Measurements from ENCODE around the gene KCNA10. TPM values are rescaled to one million over a fixed set of nuclear protein-coding genes. Genes with fewer than 3 reads are reported as not detected.

KCNA10 gene
- total RNA-seq, 1 donor from 2014 or later, result not detected

DNA sequence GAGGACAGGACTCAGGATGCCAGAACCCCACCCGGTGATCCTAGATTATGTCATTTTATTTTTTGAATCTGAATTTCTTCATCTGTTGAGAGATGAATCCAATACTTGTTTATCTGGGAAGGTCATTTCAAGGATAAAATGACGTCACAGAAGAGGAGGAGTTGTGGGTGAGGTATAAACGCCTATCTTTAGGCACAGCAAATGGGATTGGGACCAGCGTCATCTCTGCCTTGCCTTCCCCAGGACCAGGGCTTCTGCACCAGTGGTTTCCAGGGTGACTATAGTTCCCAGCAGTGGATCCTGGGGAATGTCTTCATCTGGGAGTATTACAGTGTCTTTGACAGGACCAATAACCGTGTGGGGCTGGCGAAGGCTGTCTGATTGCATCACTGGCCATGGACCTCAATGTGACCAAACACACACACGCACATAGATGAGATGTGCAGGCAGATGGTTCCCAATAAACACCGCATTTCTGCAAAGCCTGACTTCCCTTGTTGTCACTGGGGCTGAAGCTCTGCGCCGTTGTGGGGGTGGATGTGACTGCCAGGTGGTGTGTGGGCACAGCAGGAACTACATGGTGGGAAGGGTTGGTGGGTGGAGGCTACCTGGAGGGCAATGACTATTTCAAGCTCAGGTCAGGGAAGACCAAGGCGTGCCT is 28.1 kb downstream of the KCNA10 start:
- TF ChIP-seq, protein P1, sequence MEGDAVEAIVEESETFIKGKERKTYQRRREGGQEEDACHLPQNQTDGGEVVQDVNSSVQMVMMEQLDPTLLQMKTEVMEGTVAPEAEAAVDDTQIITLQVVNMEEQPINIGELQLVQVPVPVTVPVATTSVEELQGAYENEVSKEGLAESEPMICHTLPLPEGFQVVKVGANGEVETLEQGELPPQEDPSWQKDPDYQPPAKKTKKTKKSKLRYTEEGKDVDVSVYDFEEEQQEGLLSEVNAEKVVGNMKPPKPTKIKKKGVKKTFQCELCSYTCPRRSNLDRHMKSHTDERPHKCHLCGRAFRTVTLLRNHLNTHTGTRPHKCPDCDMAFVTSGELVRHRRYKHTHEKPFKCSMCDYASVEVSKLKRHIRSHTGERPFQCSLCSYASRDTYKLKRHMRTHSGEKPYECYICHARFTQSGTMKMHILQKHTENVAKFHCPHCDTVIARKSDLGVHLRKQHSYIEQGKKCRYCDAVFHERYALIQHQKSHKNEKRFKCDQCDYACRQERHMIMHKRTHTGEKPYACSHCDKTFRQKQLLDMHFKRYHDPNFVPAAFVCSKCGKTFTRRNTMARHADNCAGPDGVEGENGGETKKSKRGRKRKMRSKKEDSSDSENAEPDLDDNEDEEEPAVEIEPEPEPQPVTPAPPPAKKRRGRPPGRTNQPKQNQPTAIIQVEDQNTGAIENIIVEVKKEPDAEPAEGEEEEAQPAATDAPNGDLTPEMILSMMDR (IDR thresholded peaks at IDR 0.05; ENCODE audit: insufficient read depth, low read length, severe bottlenecking), result no peak
- H3K27me3 ChIP-seq (ENCODE audit: control insufficient read depth, insufficient read depth, low read length), result no peaks in the 10 kb centered on the region
- FAIRE-seq, result no peak
- no peaks in the 10 kb centered on the region for H3K36me3 ChIP-seq (ENCODE audit: control insufficient read depth, insufficient read depth, low read length)
- H3K4me3 ChIP-seq (ENCODE audit: low read depth, low read length), result no peak overlapping the region
- no peak for DNase-seq (ENCODE audit: low read depth)

DNA sequence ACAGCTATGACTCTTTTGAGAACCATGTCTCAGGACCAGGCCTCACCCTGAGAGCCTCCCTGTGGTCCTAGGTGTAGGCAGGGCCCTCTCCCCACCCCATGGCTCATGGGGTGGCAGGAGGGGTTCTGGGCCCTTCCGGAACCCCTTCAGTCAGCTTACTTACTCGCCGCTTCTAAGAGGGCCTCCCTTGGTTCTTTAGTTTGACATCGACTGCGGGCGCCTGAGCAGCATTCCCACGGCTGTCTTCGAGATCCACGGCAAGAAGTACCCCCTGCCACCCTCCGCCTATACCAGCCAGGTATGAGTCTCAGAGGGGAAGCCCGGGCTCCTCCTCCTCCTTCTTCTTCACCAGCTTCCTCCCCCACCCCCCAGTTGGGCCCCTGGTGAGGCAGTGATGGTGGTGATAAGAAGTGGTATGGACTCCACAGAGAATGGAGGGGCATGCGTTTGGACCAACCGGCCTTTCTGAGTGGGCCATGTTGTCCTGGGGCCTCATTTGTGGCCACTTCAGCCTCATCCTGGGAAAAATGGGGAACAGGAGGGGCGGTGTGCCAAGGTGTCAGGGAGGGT is 28.9 kb downstream of the KCNA10 start:
- FAIRE-seq, result no peak
- DNase-seq (ENCODE audit: low read depth), result no peak
- TF ChIP-seq, protein P1 (IDR thresholded peaks at IDR 0.05; ENCODE audit: insufficient read depth, low read length, severe bottlenecking), result no peak
- no peak overlapping the region for H3K4me3 ChIP-seq (ENCODE audit: low read depth, low read length)
- H3K36me3 ChIP-seq (ENCODE audit: control insufficient read depth, insufficient read depth, low read length), result no peaks in the 10 kb centered on the region
- H3K27me3 ChIP-seq (ENCODE audit: control insufficient read depth, insufficient read depth, low read length), result no peaks in the 10 kb centered on the region

DNA sequence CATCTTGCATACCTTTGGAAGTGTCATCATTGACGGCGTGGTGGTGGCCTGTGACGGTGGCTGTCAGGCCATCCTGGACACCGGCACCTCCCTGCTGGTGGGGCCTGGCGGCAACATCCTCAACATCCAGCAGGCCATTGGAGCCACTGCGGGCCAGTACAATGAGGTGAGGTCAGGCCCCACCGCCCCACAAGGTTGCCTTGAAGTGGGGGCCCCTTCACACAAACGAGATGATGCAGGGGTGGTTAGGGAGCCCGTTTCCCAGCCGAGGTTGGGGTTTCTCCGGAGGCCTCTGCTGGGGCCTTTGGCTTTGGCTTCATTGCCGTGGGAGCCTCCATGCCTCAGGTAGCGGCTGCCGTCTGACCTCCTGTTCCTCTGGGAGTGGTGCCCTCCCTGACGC is 29.6 kb downstream of the KCNA10 start:
- Histone ChIP-seq H3K4me3 (ENCODE audit: low read depth, low read length) (no peak overlapping the region), H3K27me3 (ENCODE audit: control insufficient read depth, insufficient read depth, low read length) (no peaks in the 10 kb centered on the region)
- FAIRE-seq, result no peak

DNA sequence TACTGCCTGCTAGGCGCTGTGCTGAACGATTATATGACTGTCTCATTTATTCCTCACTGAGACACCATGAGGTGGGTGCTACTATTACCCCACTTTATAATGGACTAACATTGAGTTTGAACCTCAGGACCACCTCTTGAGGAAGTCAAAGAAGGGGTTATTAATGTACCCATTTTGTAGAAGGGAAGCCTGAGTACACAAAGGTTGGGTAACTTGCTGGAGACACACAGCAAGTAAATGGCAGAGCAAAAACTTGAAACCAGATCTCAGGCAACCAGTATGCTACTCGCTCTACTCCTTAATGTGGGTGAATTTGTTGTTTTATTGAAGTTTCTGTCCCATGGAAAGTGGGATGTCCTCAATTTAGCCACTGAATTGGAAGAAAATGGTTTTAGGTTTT is 30.1 kb downstream of the KCNA10 start:
- FAIRE-seq, result no peak
- Histone ChIP-seq H3K36me3 (ENCODE audit: control insufficient read depth, insufficient read depth, low read length) (no peaks in the 10 kb centered on the region), H3K4me3 (ENCODE audit: low read depth, low read length) (no peak overlapping the region), H3K27me3 (ENCODE audit: control insufficient read depth, insufficient read depth, low read length) (no peaks in the 10 kb centered on the region)
- TF ChIP-seq, protein P1 (IDR thresholded peaks at IDR 0.05; ENCODE audit: insufficient read depth, low read length, severe bottlenecking), result no peak
- no peak for DNase-seq (ENCODE audit: low read depth)

More for the DNA sequence above, 29.6 kb downstream of the KCNA10 start:
- H3K36me3 ChIP-seq (ENCODE audit: control insufficient read depth, insufficient read depth, low read length), result no peaks in the 10 kb centered on the region
- TF ChIP-seq, protein P1 (IDR thresholded peaks at IDR 0.05; ENCODE audit: insufficient read depth, low read length, severe bottlenecking), result no peak
- DNase-seq (ENCODE audit: low read depth), result no peak

DNA sequence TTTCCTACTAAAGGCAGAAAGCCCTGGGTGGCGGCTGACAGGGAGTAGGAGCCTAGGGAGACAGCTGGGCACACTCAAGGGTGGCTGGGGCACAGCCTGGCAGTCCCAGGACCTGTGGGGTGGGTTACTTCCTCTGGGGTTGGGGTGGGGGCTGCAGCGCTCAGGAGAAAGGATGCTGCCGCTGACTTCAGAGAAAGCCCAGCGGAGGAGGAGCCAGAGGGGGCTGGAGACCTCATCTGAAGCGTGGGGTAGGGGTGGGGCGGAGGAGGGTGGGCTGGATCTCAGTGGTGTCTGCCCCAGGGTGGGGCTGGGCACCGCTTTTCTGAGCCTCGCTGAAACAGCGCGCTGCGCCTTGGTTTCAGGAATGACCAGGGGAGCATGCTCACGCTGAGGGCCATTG is 30.8 kb downstream of the KCNA10 start:
- Histone ChIP-seq H3K36me3 (ENCODE audit: control insufficient read depth, insufficient read depth, low read length) (no peaks in the 10 kb centered on the region), H3K4me3 (ENCODE audit: low read depth, low read length) (no peak overlapping the region), H3K27me3 (ENCODE audit: control insufficient read depth, insufficient read depth, low read length) (no peaks in the 10 kb centered on the region)
- FAIRE-seq (no peak), DNase-seq (ENCODE audit: low read depth) (no peak)
- TF ChIP-seq, protein P1 (IDR thresholded peaks at IDR 0.05; ENCODE audit: insufficient read depth, low read length, severe bottlenecking), result no peak

DNA sequence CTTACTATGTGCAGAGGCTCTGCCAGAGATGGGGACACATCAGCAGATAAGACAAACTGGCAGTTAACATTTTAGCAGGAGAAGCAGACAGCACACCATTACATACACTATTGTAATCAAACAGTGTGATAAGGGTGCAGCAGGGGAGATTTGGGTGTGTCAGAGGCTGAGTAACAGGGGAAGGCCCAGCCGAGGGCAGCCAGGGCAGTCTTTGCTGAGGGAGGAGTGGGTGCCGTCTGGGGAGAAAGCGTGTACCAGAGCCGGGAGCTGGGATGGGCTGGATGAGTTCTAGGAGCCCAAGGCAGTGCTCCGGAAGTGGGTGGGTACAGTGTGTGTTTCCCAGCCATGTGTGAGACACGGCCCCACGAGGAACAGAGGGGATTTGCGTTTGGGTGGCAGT is 31.2 kb downstream of the KCNA10 start:
- Histone ChIP-seq H3K4me3 (ENCODE audit: low read depth, low read length) (no peak overlapping the region), H3K36me3 (ENCODE audit: control insufficient read depth, insufficient read depth, low read length) (no peaks in the 10 kb centered on the region), H3K27me3 (ENCODE audit: control insufficient read depth, insufficient read depth, low read length) (no peaks in the 10 kb centered on the region)
- DNase-seq (ENCODE audit: low read depth) (peak; percentile 60), FAIRE-seq (no peak)
- TF ChIP-seq, protein P1 (IDR thresholded peaks at IDR 0.05; ENCODE audit: insufficient read depth, low read length, severe bottlenecking), result no peak

All from bronchial epithelial cell (primary cell).